Right lobe of liver (tissue), 6 donors: Measurements from ENCODE around the gene NOS1. TPM values are rescaled to one million over a fixed set of nuclear protein-coding genes. Genes with fewer than 3 reads are reported as not detected.

Experiments
- ATAC-seq, 4 donors: fragments of 200-7000 bp; cut with Tn5 transposase; one replicate each; pipeline ENCODE4 v1.9.1; 2020; ENCODE audit warnings: mild to moderate bottlenecking in 4 of 4, moderate library complexity in 4 of 4
- DNase-seq, 3 donors: peaks; one replicate each; pipeline ENCODE4 v3.0.0-alpha.2; 2020
- H3K27ac ChIP-seq, 3 donors: fragments of 200-600 bp; one replicate each; pipeline ENCODE4 v1.8.0; 2022
- H3K27me3 ChIP-seq, 2 donors: fragments of 200-600 bp; one replicate each; pipeline ENCODE4 v1.8.0; 2022
- H3K36me3 ChIP-seq, 4 donors: fragments of 200-600 bp; sonication (generic) in 1 of 4; one replicate each; pipeline versions ENCODE4 v1.5.1 to v1.8.0; 2017 to 2022; ENCODE audit warnings: control low read depth in 1 of 4
- H3K4me1 ChIP-seq, 4 donors: fragments of 200-600 bp; sonication (generic) in 1 of 4; one replicate each; pipeline versions ENCODE4 v1.5.1 to v1.8.0; 2017 to 2022; ENCODE audit warnings: control low read depth in 1 of 4
- H3K4me3 ChIP-seq, 3 donors: fragments of 200-600 bp; one replicate each; pipeline ENCODE4 v1.8.0; 2022
- H3K9me3 ChIP-seq, 4 donors: fragments of 200-600 bp; sonication (generic) in 1 of 4; one replicate each; pipeline versions ENCODE4 v1.5.1 to v1.8.0; 2017 to 2022; ENCODE audit warnings: control low read depth in 1 of 4
- POLR2A ChIP-seq: fragments of 450-650 bp; IDR thresholded peaks from one replicate; pipeline ENCODE4 v1.6.1; 2017; ENCODE audit warnings: antibody characterized with exemption, mild to moderate bottlenecking
- WGBS: methylation state at CpG from one replicate; pipeline ENCODE4 v1.1.6; 2018; ENCODE audit warnings: low coverage, low lambda C conversion rate; ENCODE audit not compliant: insufficient coverage; ENCODE audit errors: missing lambda C conversion rate; 5-methylcytosine and 5-hydroxymethylcytosine counted together
- intact Hi-C, 2 donors: fragments of 100-400 bp; cut with DNase I; formaldehyde crosslinking; loops; one replicate each; pipeline versions ENCODE4 v1.11.2 to v1.14.1; 2022
- long read RNA-seq: library from polyadenylated mRNA; unstranded; transcript quantifications from one replicate; pipeline ENCODE4 v2.0.0, GENCODE V29; 2019
- total RNA-seq, 6 experiments: library from RNA; depleted of rRNA in 2 of 6; stranded (reverse); fragments of >200 nt in 2 of 6; fragmentation: NEBNext Ultra II Directional in 3 of 6; extraction: Animal tissue kit (Norgen Biotek cat#: 25700) in 3 of 6; gene quantifications; one replicate each; pipeline versions ENCODE4 v1.1.0 to v1.2.4, GENCODE V29; 2016 to 2023
- TF ChIP-seq, protein P1 (sequence below), 4 donors: fragments of 200-600 bp in 3 of 4; fragments of 450-650 bp in 1 of 4; IDR thresholded peaks; one replicate each; pipeline versions ENCODE4 v1.5.1 to v1.8.0; 2016 to 2022; ENCODE audit warnings: antibody characterized with exemption in 4 of 4, mild to moderate bottlenecking in 2 of 4
- donor health status: DM: no; HTN: yes; CAD: no.
- donor health status: DM: no; HTN: no; CAD: no.
- donor health status: DM: no; HTN: no; CAD: no.
- donor health status: DM: no; HTN: yes; CAD: no.
- donor health status: DM: no; HTN: yes; CAD: no.

Gene NOS1
- total RNA-seq: under 1 TPM; under 0.01 to 0.12 (median 0.05) TPM
- long read RNA-seq: 0 reads

- WGBS: 4% methylated on average over 18 of the region's 33 CpGs
- peaks cover 10 to 18% of the 10 kb centered on the region in 2 donors for H3K27me3 ChIP-seq
- peaks cover 0 to 7% (median 0%) of the 10 kb centered on the region in 4 donors for H3K4me1 ChIP-seq
- DNase-seq (no peak), ATAC-seq (no peak)
- no peaks in the 10 kb centered on the region for H3K9me3 ChIP-seq
- intact Hi-C loops: loop anchor here in 1 of 2 donors (10.0 kb wide), 1 partner anchor 473 kb away; no protein-coding TSS in a partner anchor
- no peak for TF ChIP-seq POLR2A
- TF ChIP-seq, protein P1, sequence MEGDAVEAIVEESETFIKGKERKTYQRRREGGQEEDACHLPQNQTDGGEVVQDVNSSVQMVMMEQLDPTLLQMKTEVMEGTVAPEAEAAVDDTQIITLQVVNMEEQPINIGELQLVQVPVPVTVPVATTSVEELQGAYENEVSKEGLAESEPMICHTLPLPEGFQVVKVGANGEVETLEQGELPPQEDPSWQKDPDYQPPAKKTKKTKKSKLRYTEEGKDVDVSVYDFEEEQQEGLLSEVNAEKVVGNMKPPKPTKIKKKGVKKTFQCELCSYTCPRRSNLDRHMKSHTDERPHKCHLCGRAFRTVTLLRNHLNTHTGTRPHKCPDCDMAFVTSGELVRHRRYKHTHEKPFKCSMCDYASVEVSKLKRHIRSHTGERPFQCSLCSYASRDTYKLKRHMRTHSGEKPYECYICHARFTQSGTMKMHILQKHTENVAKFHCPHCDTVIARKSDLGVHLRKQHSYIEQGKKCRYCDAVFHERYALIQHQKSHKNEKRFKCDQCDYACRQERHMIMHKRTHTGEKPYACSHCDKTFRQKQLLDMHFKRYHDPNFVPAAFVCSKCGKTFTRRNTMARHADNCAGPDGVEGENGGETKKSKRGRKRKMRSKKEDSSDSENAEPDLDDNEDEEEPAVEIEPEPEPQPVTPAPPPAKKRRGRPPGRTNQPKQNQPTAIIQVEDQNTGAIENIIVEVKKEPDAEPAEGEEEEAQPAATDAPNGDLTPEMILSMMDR (IDR thresholded peaks at IDR 0.05): no peak
- H3K27ac ChIP-seq: no peak within 1 kb of the TSS
- no peaks in the 10 kb centered on the region for H3K36me3 ChIP-seq
- H3K4me3 ChIP-seq: no peak within 1 kb of the TSS
Observed at GRCh38 chr12:117361347-117361751, at the start of gene NOS1. TSS of gene NOS1 (minus strand) at chr12:117361626. CDS start at chr12:117331069, 30,557 bp downstream.

GRCh38 chr12:117409286-117409685 lies 47.9 kb upstream of the NOS1 start:
- Histone ChIP-seq H3K27ac (no peak overlapping the region), H3K27me3 (no peaks in the 10 kb centered on the region), H3K4me3 (no peak overlapping the region), H3K4me1 (peaks cover 0 to 6% (median 4%) of the 10 kb centered on the region in 4 donors), H3K36me3 (no peaks in the 10 kb centered on the region), H3K9me3 (no peaks in the 10 kb centered on the region)
- ATAC-seq (no peak), DNase-seq (no peak)
- intact Hi-C loops: no loop called here
- TF ChIP-seq, protein P1 (IDR thresholded peaks at IDR 0.05): no peak
- no peak for TF ChIP-seq POLR2A

DNA sequence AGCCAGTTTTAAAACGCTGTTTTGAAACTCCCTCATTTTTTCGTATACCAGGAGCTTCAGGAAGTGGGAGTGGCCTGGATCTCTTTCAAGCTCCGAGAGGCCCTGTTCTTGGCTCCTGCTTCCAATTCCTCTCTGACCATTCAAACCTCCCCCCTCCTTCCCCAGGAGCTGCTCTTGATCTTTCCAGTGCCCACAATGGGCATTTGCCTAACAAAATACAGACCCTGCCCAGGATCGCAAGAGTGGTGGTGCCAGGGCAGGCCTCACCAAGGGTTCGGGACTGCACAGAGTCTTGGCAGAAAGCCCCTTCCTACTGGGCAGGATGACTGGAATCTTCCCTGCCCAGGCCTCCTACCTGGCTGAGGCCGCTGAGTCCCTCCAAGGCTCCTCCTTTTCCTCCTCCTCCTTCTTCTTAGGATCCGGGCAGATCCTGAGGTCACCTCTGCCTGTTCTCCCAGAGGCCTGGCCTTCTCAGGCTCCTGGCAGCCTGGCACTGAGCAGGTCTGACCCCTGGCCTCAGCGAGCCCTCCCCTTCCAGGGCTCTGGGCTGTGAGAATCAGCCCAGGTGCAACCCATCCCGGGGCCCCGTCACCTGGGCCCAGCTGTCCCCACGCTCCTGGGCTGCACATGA lies 46.9 kb upstream of the NOS1 start:
- H3K4me3 ChIP-seq: no peak overlapping the region
- no peaks in the 10 kb centered on the region for H3K9me3 ChIP-seq
- TF ChIP-seq POLR2A: no peak
- TF ChIP-seq, protein P1 (IDR thresholded peaks at IDR 0.05): no peak
- no peaks in the 10 kb centered on the region for H3K36me3 ChIP-seq
- WGBS: 39% methylated on average over 9 of the region's 11 CpGs
- no peak overlapping the region for H3K27ac ChIP-seq
- peaks cover 0 to 6% (median 4%) of the 10 kb centered on the region in 4 donors for H3K4me1 ChIP-seq
- peak; percentile 56 to 84 (median 68) for DNase-seq
- intact Hi-C loops: no loop called here
- ATAC-seq: peak; percentile 93 to 98 (median 96)
- no peaks in the 10 kb centered on the region for H3K27me3 ChIP-seq

- H3K9me3 ChIP-seq: no peaks in the 10 kb centered on the region
- no peak overlapping the region for H3K4me3 ChIP-seq
- peaks cover 0 to 14% (median 4%) of the 10 kb centered on the region in 4 donors for H3K4me1 ChIP-seq
- H3K27ac ChIP-seq: no peak overlapping the region
- DNase-seq: no peak
- intact Hi-C loops: no loop called here
- H3K36me3 ChIP-seq: no peaks in the 10 kb centered on the region
- ATAC-seq: no peak
- H3K27me3 ChIP-seq: no peaks in the 10 kb centered on the region
- TF ChIP-seq, protein P1 (IDR thresholded peaks at IDR 0.05): no peak
- TF ChIP-seq POLR2A: no peak
- 83% methylated on average over 3 of the region's 7 CpGs for WGBS
Observed at GRCh38 chr12:117404940-117405339, 43.5 kb upstream of the NOS1 start.
